ENCODE measurements around the gene INTS13. TPM values are rescaled to one million over a fixed set of nuclear protein-coding genes. Genes with fewer than 3 reads are reported as not detected.

INTS13 gene
- polyA plus RNA-seq, 1 of the 3 experiments (the other 2 are of a cell fraction): 7.2 TPM

- CTCF ChIA-PET: interaction anchor here (0.6 to 3.7 kb wide), 3 partner anchors 12 to 28 kb away, joined by 3 to 23 read pairs (median 14); no protein-coding TSS in a partner anchor
- H3K9ac ChIP-seq: no peak overlapping the region
- no peak for DNase-seq
- H3K9me3 ChIP-seq: no peaks in the 10 kb centered on the region
- no peaks in the 10 kb centered on the region for H3K27me3 ChIP-seq (ENCODE audit: insufficient read depth)
- no peak overlapping the region for H3K4me3 ChIP-seq (ENCODE audit: low read depth in 2 of 2, low read length in 1 of 2)
- no peaks in the 10 kb centered on the region for H3K9me2 ChIP-seq
- no peak overlapping the region for H2AFZ ChIP-seq (ENCODE audit: low read depth)
- no peaks in the 10 kb centered on the region for H3K79me2 ChIP-seq (ENCODE audit: insufficient read depth)
- H3K27ac ChIP-seq (ENCODE audit: low read depth in 2 of 2, low read length in 1 of 2): no peak overlapping the region
- no peak overlapping the region for H3K4me2 ChIP-seq
- no peak for TF ChIP-seq FOXJ3 (CRISPR knock-in tag; IDR thresholded peaks at IDR 0.05)
- TF ChIP-seq JUND (IDR thresholded peaks at IDR 0.05): no peak
- TF ChIP-seq TEAD4 (IDR thresholded peaks at IDR 0.05; ENCODE audit: borderline replicate concordance, insufficient read depth): no peak
- no peak for TF ChIP-seq ZBTB33 (IDR thresholded peaks at IDR 0.05; ENCODE audit: borderline replicate concordance, low read depth)
- POLR2A ChIA-PET: no interaction called here
- no peaks in the 10 kb centered on the region for H3F3A ChIP-seq (replicated peaks; ENCODE audit: insufficient read depth)
- peaks cover 0 to 23% of the 10 kb centered on the region in 2 experiments; a peak in 2 of 4 replicates for H3K4me1 ChIP-seq (ENCODE audit: control insufficient read depth in 1 of 2, insufficient read depth in 2 of 2, low read depth in 1 of 2, low read length in 1 of 2)
- no peaks in the 10 kb centered on the region for H3K36me3 ChIP-seq (replicated peaks in 1 of 2; ENCODE audit: control insufficient read depth in 1 of 2, insufficient read depth in 2 of 2, low read length in 1 of 2)
- no peaks in the 10 kb centered on the region for H4K20me1 ChIP-seq (ENCODE audit: insufficient read depth)
- WGBS (ENCODE audit: low lambda C conversion rate): 95% methylated on average over 1 of the region's 1 CpG
Observed at GRCh38 chr12:26872625-26873024, 65.2 kb downstream of the INTS13 start.

GRCh38 chr12:26871985-26872384 is 65.8 kb downstream of the INTS13 start:
- no peak overlapping the region for H3K4me3 ChIP-seq (ENCODE audit: low read depth in 2 of 2, low read length in 1 of 2)
- no peak overlapping the region for H2AFZ ChIP-seq (ENCODE audit: low read depth)
- POLR2A ChIA-PET: no interaction called here
- H3F3A ChIP-seq (replicated peaks; ENCODE audit: insufficient read depth): no peaks in the 10 kb centered on the region
- no peak overlapping the region for H3K9ac ChIP-seq
- no peaks in the 10 kb centered on the region for H3K79me2 ChIP-seq (ENCODE audit: insufficient read depth)
- WGBS (ENCODE audit: low lambda C conversion rate): 100% methylated on average over 2 of the region's 2 CpGs
- CTCF ChIA-PET: interaction anchor here (0.6 to 3.7 kb wide), 5 partner anchors 13 to 39 kb away, joined by 3 to 23 read pairs (median 14); partner anchors contain the start of gene ITPR2
- no peaks in the 10 kb centered on the region for H3K9me2 ChIP-seq
- no peaks in the 10 kb centered on the region for H3K27me3 ChIP-seq (ENCODE audit: insufficient read depth)
- H3K4me2 ChIP-seq: no peak overlapping the region
- no peak for DNase-seq
- H3K36me3 ChIP-seq (replicated peaks in 1 of 2; ENCODE audit: control insufficient read depth in 1 of 2, insufficient read depth in 2 of 2, low read length in 1 of 2): no peaks in the 10 kb centered on the region
- peaks cover 0 to 23% of the 10 kb centered on the region in 2 experiments; a peak in 2 of 4 replicates for H3K4me1 ChIP-seq (ENCODE audit: control insufficient read depth in 1 of 2, insufficient read depth in 2 of 2, low read depth in 1 of 2, low read length in 1 of 2)
- TF ChIP-seq USF2 (IDR thresholded peaks at IDR 0.05; ENCODE audit: borderline replicate concordance, low read depth, low read length) (no peak), RXRA (IDR thresholded peaks at IDR 0.05; ENCODE audit: borderline replicate concordance, low read depth) (no peak), EP300 (IDR thresholded peaks at IDR 0.05; ENCODE audit: borderline replicate concordance in 1 of 2, low read depth in 1 of 2, low read length in 1 of 2) (no peak), FOXJ3 (CRISPR knock-in tag; IDR thresholded peaks at IDR 0.05) (no peak), NRF1 (IDR thresholded peaks at IDR 0.05; ENCODE audit: low read depth, low read length) (no peak), USF1 (IDR thresholded peaks at IDR 0.05; ENCODE audit: borderline replicate concordance, low read depth) (no peak), MXI1 (IDR thresholded peaks at IDR 0.05; ENCODE audit: low read depth, low read length) (no peak), TAF1 (IDR thresholded peaks at IDR 0.05; ENCODE audit: borderline replicate concordance, low read depth, low read length) (no peak), NFIC (IDR thresholded peaks at IDR 0.05; ENCODE audit: borderline replicate concordance) (no peak), TEAD4 (IDR thresholded peaks at IDR 0.05; ENCODE audit: borderline replicate concordance, insufficient read depth) (no peak)
- no peak overlapping the region; a peak in 1 of 4 replicates for H3K27ac ChIP-seq (ENCODE audit: low read depth in 2 of 2, low read length in 1 of 2)
- H3K9me3 ChIP-seq: no peaks in the 10 kb centered on the region
- no peaks in the 10 kb centered on the region for H4K20me1 ChIP-seq (ENCODE audit: insufficient read depth)

Data from SK-N-SH (cell line).